Hepatocyte (in vitro differentiated cells): Measurements from ENCODE around the gene CLCF1. TPM values are rescaled to one million over a fixed set of nuclear protein-coding genes. Genes with fewer than 3 reads are reported as not detected.

Experiments
- DNase-seq: peaks from one replicate; pipeline ENCODE4 v3.0.0-alpha.2; 2016; ENCODE audit warnings: low spot score
- H2AFZ ChIP-seq: fragments of 200-600 bp; sonication (generic); 2 replicates; pipeline ENCODE4 v1.6.0; 2016; ENCODE audit warnings: antibody characterized with exemption, mild to moderate bottlenecking
- H3K27ac ChIP-seq: fragments of 200-600 bp; sonication (generic); 2 replicates; pipeline ENCODE4 v1.5.1; 2016; ENCODE audit warnings: mild to moderate bottlenecking
- H3K27me3 ChIP-seq: fragments of 200-600 bp; sonication (generic); 2 replicates; pipeline ENCODE4 v1.6.1; 2016
- H3K36me3 ChIP-seq: fragments of 200-600 bp; sonication (generic); replicated peaks from 2 replicates; pipeline ENCODE4 v1.5.1; 2016; ENCODE audit warnings: low read depth; ENCODE audit not compliant: insufficient read depth
- H3K4me1 ChIP-seq: fragments of 200-600 bp; sonication (generic); 2 replicates; pipeline ENCODE4 v1.5.1; 2016; ENCODE audit warnings: mild to moderate bottlenecking, moderate library complexity; ENCODE audit not compliant: insufficient read depth
- H3K4me2 ChIP-seq: fragments of 200-600 bp; sonication (generic); 2 replicates; pipeline ENCODE4 v1.6.0; 2016
- H3K4me3 ChIP-seq: fragments of 200-600 bp; sonication (generic); 2 replicates; pipeline ENCODE4 v1.5.1; 2016; ENCODE audit warnings: mild to moderate bottlenecking
- H3K79me2 ChIP-seq: fragments of 200-600 bp; sonication (generic); 2 replicates; pipeline ENCODE4 v1.6.0; 2017; ENCODE audit warnings: mild to moderate bottlenecking
- H3K9me2 ChIP-seq: fragments of 200-600 bp; sonication (generic); replicated peaks from 2 replicates; pipeline ENCODE4 v1.6.0; 2017; ENCODE audit warnings: mild to moderate bottlenecking; ENCODE audit not compliant: insufficient read depth
- H3K9me3 ChIP-seq: fragments of 200-600 bp; sonication (generic); 2 replicates; pipeline ENCODE4 v1.5.1; 2016; ENCODE audit warnings: low read depth, mild to moderate bottlenecking
- H4K20me1 ChIP-seq: fragments of 200-600 bp; sonication (generic); 2 replicates; pipeline ENCODE4 v1.6.0; 2016; ENCODE audit warnings: mild to moderate bottlenecking; ENCODE audit not compliant: insufficient read depth, poor library complexity, severe bottlenecking
- EZH2 ChIP-seq: fragments of 200-600 bp; sonication (generic); IDR thresholded peaks from 2 replicates; pipeline ENCODE4 v1.6.1; 2016; ENCODE audit warnings: antibody characterized with exemption, mild to moderate bottlenecking, borderline replicate concordance
- EZH2phosphoT487 ChIP-seq: fragments of 200-600 bp; sonication (generic); IDR thresholded peaks from one replicate; pipeline ENCODE4 v1.6.1; 2018; ENCODE audit warnings: antibody characterized with exemption, mild to moderate bottlenecking, low read depth, moderate library complexity; ENCODE audit not compliant: unreplicated experiment, severe bottlenecking
- WGBS: methylation state at CpG from one replicate; pipeline ENCODE4 v1.1.6; 2016; ENCODE audit warnings: low lambda C conversion rate; ENCODE audit errors: missing lambda C conversion rate; 5-methylcytosine and 5-hydroxymethylcytosine counted together
- polyA plus RNA-seq: library from polyadenylated mRNA; unstranded; fragments of >200 nt; fragmentation: Nextera tagmentation; extraction: Ambion mirVana; gene quantifications from 2 replicates; pipeline ENCODE4 v1.2.1, GENCODE V29; 2016
- total RNA-seq: library from RNA; depleted of rRNA; stranded (reverse); fragments of >200 nt; gene quantifications from 2 replicates; pipeline ENCODE4 v1.2.3, GENCODE V29; 2014
- TF ChIP-seq, protein P1 (sequence below): fragments of 200-600 bp; sonication (generic); IDR thresholded peaks from 2 replicates; pipeline ENCODE4 v1.5.1; 2016; ENCODE audit warnings: antibody characterized with exemption, mild to moderate bottlenecking; ENCODE audit not compliant: poor library complexity

The CLCF1 gene
- total and polyA plus RNA-seq, 2 experiments from 2014 or later, result 9.4 to 13.2 TPM

DNA sequence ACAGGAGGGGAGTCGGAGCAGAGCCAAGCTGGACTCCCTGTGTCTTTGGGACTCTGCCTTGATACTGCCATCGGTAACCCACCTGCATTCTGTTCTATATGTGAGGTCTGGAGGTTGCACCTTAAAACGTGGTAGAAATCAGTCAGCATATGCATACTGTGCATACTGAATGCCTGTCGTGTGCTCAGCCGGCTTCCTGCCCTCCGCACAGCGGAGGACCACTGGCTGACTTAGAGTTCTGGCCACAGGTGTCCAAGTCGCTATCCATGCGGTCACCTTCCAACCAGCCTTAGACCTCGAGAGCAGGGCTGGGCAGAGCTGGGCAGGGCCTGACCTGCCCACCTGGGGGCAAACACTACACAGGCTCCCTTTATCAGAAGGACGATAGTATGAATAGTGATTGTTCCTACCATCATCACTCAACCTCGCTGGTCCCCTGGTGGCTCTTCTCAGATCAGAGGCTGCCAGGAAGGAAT lies 34.3 kb upstream of the CLCF1 start:
- no peak for DNase-seq
- Histone ChIP-seq H3K4me2 (no peak overlapping the region), H3K36me3 (no peaks in the 10 kb centered on the region), H3K9me2 (no peaks in the 10 kb centered on the region), H3K4me3 (no peak overlapping the region), H3K4me1 (no peaks in the 10 kb centered on the region), H3K27me3 (no peaks in the 10 kb centered on the region), H4K20me1 (no peaks in the 10 kb centered on the region), H3K9me3 (no peaks in the 10 kb centered on the region), H2AFZ (no peak overlapping the region), H3K79me2 (no peaks in the 10 kb centered on the region), H3K27ac (no peak overlapping the region)
- WGBS, result 78% methylated on average over 12 of the region's 12 CpGs
- no peak for TF ChIP-seq EZH2phosphoT487
- TF ChIP-seq, protein P1, sequence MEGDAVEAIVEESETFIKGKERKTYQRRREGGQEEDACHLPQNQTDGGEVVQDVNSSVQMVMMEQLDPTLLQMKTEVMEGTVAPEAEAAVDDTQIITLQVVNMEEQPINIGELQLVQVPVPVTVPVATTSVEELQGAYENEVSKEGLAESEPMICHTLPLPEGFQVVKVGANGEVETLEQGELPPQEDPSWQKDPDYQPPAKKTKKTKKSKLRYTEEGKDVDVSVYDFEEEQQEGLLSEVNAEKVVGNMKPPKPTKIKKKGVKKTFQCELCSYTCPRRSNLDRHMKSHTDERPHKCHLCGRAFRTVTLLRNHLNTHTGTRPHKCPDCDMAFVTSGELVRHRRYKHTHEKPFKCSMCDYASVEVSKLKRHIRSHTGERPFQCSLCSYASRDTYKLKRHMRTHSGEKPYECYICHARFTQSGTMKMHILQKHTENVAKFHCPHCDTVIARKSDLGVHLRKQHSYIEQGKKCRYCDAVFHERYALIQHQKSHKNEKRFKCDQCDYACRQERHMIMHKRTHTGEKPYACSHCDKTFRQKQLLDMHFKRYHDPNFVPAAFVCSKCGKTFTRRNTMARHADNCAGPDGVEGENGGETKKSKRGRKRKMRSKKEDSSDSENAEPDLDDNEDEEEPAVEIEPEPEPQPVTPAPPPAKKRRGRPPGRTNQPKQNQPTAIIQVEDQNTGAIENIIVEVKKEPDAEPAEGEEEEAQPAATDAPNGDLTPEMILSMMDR, result no peak
- no peak for TF ChIP-seq EZH2

DNA sequence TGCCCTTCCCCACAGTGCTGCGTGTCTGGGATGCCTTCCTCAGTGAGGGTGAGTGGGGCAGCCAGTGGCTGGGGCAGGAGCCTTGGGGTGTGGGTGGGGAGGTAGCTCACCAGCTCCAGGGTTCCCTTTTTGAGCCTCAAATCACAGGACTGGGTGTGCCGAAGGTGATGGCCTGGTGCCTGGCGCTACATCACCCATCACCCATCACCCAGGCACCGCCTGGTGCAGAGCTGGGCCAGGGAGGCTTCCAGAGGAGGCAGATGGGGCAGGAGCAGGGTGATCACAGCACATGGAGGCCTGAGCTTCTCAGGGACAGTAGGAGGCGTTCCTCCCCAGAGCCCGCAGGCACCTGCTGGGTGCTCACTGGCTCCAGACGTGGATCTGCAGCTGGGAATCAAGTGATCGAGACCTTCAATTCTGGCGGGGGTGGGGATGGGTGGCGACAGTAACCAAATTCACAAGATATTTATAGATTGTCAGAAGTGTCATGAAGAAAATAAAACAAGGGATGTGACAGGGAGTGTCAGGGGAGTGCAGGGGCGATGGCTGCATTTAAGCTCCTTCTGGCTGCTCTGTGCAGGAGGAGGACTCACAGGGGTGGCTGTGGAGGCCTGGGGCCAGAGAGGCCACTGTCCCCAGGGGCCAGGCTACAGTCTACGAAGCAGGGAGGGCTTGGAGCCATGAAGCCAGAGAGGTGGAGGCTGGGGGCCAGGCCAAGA lies 33.7 kb upstream of the CLCF1 start:
- Histone ChIP-seq H3K9me3 (no peaks in the 10 kb centered on the region), H3K9me2 (no peaks in the 10 kb centered on the region), H3K36me3 (no peaks in the 10 kb centered on the region), H3K27me3 (no peaks in the 10 kb centered on the region), H4K20me1 (no peaks in the 10 kb centered on the region), H3K4me3 (no peak overlapping the region), H3K4me1 (peaks cover 4% of the 10 kb centered on the region), H2AFZ (no peak overlapping the region), H3K4me2 (no peak overlapping the region), H3K27ac (no peak overlapping the region), H3K79me2 (no peaks in the 10 kb centered on the region)
- 70% methylated on average over 12 of the region's 12 CpGs for WGBS
- TF ChIP-seq EZH2phosphoT487, result no peak
- TF ChIP-seq EZH2, result no peak
- TF ChIP-seq, protein P1, result no peak
- no peak for DNase-seq

DNA sequence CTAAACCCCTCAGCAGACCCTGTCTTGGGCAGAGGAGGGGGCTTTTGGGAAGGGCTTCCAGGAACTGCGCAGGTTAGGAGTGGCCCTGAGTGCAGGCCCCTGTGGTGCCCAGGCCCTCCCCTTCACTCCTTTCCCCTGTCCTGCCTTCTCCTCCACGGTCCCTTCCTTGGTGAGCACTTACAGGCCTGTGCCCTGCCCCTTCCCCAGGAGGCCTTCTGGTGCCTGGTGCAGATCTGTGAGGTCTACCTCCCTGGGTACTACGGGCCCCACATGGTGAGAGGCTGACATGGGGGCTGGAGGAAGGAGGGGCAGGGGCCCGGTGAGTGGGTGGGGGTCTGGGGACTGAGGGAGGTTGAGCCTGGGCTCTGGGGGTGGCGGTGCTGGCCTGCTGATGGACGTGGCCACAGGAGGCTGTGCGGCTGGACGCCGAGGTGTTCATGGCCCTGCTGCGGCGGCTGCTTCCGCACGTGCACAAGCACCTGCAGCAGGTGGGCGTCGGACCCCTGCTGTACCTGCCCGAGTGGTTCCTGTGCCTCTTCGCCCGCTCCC lies 33.1 kb upstream of the CLCF1 start:
- Histone ChIP-seq H4K20me1 (no peaks in the 10 kb centered on the region), H3K9me3 (no peaks in the 10 kb centered on the region), H2AFZ (no peak overlapping the region), H3K36me3 (no peaks in the 10 kb centered on the region), H3K27me3 (no peaks in the 10 kb centered on the region), H3K4me2 (no peak overlapping the region), H3K4me1 (peaks cover 5% of the 10 kb centered on the region), H3K9me2 (no peaks in the 10 kb centered on the region), H3K27ac (no peak overlapping the region), H3K79me2 (no peaks in the 10 kb centered on the region), H3K4me3 (no peak overlapping the region)
- TF ChIP-seq, protein P1, result no peak
- no peak for TF ChIP-seq EZH2
- no peak for TF ChIP-seq EZH2phosphoT487
- WGBS, result 83% methylated on average over 10 of the region's 18 CpGs
- no peak for DNase-seq
